NOMO-1 treated with dmso at 0.1 percent for 144 hours (cell line): ENCODE data around the gene RNPEPL1.

Experiments
- DNase-seq: peaks from one replicate; lab custom pipeline; 2025; ENCODE audit not compliant: unreplicated experiment; lab: John Stamatoyannopoulos, UW

Gene RNPEPL1

DNA sequence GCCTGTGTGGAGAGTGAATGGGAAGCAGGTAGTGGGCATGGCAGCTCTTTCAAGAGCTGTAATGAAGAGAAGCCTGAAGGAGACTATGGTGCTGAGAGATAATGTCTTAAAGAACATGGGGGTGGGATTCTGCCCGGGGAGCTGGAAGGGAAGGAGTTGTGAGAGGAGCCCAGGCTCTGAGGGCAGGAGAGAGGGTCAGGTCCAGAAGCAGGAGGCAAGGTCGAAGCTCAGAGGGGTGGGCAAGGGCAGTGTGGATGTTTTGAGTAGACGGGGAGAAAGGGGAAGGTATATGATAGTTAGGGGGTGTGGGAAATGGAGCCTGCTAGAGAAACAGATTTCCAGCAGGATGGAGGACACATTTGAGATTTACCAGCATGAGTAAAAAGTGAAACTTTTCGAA is 20.4 kb downstream of the RNPEPL1 start:
- DNase-seq = no peak

DNA sequence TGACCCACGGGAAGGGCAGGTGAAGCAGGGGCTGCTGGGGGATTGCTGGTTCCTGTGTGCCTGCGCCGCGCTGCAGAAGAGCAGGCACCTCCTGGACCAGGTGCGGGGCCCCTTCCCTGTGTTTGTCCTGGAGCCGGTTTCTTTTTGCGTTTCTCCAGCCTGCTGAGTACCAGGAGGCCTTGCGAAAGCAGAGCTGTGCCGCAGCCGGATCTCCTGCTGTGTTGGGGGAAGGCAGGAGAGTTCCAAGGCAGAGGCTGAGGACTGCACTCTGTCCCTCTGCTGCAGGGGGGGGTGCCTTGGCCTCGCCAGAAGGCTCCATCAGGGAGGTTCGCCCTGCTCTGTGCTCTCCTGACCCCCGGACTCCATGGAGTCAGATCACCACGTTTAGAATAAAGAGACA is 21.1 kb downstream of the RNPEPL1 start:
- DNase-seq = no peak

DNA sequence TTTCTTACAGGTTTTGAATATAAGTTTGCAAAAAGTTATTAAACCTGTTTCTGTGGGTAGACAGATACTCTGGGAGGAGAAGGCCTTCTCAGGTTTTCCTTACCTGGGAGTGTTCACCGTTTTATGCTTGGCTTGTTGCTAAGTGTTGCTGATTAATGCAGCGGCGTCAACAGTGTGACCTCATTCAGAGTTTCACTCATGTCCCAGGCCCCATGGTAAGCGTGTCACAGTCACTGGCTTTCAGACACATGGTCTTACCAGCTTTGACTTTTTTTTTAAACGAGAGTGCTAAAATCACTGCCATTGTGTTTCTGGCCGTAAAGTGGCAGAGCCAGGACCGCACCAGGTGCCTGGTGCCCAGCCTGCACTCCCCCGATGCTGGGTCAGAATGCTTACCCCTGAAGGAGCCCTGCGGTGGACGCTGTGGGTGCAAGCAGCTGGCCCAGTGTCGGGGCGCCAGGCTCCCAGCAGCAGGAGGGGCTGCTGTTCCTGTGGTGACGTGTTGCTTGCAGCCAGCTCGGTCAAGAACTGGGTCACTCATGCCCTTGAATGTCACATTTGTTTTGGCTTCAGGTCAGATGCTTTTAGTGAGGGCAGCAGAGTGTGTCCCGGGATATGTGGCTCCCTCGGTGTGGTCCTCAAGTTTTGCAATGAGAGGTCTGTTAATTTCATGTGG is 21.7 kb downstream of the RNPEPL1 start:
- DNase-seq = no peak

DNA sequence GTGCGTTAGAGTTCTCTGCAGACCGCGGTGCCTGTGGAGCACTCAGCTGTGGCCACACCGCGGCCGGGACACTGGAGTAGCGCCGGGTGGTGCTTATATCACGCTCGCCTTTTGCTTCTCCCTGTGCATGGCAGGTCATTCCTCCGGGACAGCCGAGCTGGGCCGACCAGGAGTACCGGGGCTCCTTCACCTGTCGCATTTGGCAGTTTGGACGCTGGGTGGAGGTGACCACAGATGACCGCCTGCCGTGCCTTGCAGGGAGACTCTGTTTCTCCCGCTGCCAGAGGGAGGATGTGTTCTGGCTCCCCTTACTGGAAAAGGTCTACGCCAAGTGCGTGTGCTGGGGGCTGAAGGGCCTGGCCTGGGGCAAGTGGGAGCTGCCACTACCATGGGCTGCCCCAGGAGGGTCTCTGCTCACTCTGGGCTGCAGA is 22.4 kb downstream of the RNPEPL1 start:
- no peak for DNase-seq

DNA sequence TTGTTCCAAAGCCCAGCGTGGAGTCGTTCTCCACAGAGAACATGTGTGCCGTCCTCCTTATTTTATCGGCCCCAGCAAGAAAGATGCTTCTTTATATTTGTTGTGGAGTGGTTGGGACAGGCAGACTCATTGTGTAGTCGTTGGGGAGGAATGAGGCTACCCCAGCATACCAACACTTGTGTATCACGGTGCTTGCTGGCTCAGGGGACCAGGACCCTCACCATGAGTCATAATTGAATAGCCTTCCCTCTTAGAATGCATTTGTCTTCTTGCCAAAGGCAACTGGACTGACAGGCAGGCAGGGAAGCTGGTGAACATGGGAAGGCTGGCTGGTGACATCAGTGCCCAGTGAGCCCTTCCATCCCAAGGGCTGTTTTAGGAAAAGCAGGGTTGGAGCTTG is 22.9 kb downstream of the RNPEPL1 start:
- no peak for DNase-seq

DNA sequence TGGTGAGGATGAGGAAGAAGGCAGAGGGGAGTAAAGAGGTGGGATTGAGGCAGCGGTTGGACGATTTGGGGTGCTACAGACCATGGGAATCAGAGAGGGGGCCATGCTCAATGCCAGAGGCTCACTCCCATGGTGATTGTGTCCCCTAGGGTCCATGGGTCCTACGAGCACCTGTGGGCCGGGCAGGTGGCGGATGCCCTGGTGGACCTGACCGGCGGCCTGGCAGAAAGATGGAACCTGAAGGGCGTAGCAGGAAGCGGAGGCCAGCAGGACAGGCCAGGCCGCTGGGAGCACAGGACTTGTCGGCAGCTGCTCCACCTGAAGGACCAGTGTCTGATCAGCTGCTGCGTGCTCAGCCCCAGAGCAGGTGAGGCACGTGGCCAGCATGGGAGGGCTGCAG is 23.5 kb downstream of the RNPEPL1 start:
- no peak for DNase-seq

DNA sequence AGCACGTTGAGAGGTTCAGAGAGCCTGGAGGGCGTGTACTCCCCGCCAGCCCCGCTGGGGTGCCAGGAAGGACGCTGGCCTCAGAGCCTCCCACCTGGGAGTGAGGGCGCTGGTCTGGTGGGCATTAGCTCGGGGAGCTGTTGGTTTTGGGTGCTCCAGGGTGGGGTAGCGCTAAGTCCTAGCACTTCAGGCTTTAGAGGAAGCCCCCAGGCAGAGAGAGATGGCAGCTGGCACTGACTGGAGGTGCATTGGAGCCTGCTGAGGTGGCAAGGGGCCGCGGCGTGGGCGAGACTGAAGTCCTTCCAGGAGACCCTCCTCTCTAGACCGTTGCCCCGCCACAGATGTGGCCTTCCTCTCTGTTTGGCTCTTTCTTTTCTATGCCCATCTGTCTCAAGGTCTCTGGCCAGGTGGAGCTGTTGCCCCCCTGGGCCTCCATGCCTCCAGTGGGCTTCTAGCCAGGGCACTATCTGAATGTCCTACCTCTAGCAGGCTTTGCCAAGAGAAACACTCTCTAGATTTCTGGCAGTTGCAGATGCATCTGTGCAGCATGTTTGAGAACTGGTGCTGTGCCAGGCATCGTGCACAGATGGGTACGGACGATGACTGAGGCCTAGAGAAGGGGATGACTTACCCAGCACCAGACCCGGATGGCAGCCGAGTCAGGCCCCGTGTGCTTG is 24.9 kb downstream of the RNPEPL1 start:
- no peak for DNase-seq

DNA sequence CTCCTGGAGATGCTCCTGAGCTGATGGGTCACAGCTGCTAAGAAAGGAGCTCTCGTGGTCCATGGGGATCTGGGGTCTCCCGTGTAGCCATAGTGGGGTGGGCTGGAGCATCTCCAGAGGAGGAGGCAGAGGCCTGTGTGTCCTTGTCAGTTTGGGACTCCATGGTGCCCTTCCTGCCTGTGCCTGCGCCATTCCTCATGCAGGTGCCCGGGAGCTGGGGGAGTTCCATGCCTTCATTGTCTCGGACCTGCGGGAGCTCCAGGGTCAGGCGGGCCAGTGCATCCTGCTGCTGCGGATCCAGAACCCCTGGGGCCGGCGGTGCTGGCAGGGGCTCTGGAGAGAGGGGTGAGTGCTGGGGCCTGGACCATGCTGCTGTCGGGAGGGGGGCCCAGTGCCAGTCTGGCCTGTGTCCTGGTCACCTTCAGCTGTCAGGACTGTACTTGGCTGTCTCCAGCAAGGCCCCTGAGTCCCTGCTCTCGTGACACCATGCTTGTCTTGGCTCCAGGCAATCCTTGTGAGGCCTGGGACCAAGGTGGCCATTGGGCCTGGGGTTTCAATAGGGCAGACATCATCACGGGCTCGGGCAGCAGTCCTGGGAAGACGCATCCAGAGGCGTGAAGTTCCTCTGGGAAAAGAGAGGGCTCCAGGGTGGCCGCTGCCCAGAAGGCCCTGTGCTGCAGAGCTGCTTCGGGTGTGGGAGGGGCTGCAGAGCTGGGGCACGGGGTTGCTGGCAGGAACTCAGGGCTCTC is 25.6 kb downstream of the RNPEPL1 start:
- DNase-seq = no peak

DNA sequence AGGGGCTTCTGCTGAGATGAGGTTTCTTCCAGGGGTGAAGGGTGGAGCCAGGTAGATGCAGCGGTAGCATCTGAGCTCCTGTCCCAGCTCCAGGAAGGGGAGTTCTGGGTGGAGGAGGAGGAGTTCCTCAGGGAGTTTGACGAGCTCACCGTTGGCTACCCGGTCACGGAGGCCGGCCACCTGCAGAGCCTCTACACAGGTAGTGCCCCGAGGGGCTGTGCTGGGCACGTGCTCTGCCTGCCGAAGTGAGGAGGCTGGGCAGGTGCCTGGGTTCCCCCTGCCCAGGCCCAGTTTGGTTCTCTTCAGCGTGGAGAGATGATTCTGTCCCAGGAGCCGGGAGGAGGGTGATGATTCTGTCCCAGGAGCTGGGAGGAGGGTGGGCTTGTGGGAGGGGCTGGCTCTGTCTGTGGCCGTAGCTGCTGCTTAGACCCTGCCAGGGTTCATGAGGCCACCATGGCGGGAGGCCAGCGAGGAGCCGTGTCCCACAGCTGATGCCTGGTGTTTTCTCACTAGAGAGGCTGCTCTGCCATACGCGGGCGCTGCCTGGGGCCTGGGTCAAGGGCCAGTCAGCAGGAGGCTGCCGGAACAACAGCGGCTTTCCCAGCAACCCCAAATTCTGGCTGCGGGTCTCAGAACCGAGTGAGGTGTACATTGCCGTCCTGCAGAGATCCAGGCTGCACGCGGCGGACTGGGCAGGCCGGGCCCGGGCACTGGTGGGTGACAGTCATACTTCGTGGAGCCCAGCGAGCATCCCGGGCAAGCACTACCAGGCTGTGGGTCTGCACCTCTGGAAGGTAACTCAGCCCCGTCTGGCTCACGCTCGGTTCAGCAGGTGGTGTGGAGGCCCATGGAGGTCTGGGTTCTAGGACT is 26.5 kb downstream of the RNPEPL1 start:
- no peak for DNase-seq

DNA sequence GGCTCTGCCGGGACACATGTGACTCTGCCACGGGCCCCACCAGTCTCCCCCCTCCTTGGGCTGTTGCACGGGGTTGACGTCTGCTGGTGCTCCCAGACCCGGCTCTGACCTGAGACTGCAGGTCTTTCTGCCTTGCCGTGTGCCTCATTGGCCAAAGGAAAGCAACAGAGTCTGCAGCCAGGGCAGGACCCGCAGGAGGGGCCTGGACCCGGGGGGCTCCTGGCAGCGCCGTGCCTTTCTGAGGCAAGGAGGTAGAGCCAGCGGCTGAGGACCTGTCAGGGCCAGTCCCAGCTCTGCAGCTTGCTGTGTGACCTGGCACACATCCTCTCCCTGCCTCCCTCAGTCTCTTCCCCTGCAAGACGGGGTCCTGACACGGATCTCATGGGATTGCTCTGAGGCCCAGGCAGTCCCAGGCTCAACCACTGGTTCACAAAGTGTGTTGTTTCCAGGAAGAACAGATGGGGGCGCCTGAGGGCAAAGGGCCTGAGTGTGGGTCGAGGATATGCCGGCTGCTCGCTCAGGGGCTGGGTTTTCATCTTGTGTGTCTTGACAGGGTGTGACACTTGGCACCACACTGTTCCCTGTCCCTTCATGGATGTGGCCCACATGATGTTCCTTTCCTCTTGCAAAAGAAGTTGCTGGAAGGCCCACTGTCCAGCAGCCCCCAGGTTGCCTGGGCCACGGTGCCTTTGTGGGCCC is 27.2 kb downstream of the RNPEPL1 start:
- no peak for DNase-seq

DNA sequence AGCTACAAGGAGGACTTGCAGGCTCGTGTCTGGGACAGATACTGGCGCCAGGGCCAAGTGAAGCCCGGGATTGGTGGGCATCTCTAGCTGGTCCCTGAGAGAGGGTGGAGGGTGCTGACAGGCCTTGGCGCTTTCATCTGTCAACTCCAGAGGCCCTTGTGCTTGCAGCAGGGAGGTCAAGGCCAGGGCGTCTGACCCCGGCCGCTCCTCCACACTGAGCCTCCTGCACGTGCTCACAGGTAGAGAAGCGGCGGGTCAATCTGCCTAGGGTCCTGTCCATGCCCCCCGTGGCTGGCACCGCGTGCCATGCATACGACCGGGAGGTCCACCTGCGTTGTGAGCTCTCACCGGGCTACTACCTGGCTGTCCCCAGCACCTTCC is 27.8 kb downstream of the RNPEPL1 start:
- no peak for DNase-seq

DNA sequence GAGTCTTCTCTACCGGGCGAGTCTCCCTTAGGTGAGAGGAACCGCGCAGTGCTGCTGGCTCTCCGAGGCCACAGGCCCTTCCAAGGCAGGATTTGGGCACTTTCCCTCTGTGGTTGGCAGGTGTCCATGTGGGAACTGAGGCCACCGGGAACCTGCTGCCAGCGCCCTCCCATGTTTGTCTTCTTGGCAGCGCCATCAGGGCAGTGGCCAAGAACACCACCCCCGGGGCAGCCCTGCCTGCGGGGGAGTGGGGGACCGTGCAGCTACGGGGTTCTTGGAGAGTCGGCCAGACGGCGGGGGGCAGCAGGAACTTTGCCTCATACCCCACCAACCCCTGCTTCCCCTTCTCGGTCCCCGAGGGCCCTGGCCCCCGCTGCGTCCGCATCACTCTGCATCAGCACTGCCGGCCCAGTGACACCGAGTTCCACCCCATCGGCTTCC is 28.2 kb downstream of the RNPEPL1 start:
- no peak for DNase-seq

DNA sequence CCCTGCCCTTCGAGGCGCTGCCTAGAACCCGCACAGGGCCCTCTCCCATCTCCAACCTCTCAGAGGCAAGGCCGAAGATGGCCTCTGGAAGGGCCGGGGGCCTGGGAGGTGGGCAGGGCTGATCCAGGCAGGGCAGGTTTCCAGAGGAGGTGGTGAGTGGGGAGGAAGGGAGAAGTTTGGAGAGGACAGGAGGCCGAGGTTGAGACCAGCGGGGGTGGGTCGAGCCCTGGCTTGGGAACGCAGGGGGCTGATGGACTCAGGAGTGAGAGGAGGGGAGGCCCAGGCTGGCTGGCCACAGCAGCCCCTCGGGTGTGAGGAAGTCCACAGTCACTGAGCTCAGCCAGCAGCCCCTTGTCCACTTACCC is 28.8 kb downstream of the RNPEPL1 start:
- no peak for DNase-seq

DNA sequence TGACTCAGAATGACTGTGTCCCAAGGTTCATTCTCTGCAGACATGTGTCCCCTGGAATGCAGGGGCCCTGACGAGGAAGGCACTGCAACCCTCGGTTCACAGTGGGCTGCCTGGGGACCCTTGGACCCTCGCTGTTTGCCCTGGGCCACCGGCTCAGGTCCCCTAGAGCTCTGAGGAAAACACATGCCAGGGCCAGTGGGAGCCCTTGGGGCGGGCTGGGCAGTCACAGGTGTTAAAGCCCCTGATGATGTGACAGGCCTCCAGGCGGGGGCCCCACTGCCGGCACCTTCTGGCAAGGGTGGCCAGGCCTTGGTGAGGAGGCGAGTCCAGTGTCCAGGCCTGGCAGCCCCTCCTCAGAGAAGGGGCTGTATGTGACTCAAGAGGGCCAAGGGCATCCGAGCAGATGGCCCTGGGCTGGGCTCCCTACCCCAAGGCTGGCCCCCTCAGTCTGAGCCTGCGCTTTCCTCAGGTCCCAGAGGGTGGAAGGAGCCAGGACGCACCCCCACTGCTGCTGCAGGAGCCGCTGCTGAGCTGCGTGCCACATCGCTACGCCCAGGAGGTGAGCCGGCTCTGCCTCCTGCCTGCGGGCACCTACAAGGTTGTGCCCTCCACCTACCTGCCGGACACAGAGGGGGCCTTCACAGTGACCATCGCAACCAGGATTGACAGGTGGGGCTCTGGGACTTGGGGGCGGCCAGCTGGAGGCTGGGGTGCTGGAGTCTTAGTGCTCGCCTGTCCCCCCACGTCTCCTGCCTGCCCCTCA is 29.3 kb downstream of the RNPEPL1 start:
- DNase-seq = no peak

DNA sequence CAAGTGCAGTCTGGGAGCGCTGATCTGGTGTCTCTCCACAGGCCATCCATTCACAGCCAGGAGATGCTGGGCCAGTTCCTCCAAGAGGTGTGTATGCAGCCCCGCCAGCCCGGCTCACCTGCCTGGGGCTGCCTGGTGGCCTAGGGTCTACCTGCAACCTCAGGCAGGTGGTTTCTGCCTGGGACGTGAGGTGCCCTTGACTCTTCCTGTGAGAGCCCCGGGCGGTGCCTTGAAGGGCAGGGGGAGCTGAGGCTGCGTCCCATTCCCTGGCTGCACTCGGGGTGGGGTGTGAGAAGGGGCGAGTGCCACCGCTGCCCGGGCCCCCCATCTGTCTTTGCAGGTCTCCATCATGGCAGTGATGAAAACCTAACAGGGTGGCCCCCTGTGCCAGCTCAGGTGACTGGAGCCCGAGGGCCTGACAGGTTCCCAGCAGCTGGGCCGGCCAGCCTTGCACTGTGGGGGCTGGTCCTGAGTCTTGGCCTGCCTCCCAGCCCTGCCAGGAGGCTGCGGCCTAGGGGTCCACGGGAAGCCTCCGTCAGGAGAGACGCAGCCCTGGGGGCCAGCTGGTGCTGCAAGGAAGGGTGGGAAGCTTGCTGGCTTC is 30.1 kb downstream of the RNPEPL1 start:
- DNase-seq = no peak

DNA sequence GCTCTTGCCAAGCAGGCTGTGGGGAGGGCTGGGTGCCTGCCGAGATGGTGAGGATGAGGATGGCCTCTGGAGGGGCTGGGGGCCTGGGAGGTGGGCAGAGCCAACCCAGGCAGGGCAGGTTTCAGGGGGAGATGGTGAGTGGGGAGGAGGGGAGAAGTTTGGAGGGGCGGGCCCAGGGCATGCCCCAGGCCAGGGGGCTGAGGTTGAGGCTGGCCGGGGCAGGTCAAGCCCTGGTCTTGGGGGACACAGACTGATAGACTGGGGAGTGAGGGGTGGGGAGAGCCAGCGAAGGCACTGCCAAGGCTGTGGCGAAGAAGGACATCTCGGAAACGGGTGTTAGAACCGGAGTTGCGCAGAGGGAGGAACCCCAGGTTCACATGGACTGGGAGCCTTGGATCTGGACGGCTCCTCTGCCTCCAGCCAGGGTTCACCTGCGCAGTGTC is 30.9 kb downstream of the RNPEPL1 start:
- no peak for DNase-seq

DNA sequence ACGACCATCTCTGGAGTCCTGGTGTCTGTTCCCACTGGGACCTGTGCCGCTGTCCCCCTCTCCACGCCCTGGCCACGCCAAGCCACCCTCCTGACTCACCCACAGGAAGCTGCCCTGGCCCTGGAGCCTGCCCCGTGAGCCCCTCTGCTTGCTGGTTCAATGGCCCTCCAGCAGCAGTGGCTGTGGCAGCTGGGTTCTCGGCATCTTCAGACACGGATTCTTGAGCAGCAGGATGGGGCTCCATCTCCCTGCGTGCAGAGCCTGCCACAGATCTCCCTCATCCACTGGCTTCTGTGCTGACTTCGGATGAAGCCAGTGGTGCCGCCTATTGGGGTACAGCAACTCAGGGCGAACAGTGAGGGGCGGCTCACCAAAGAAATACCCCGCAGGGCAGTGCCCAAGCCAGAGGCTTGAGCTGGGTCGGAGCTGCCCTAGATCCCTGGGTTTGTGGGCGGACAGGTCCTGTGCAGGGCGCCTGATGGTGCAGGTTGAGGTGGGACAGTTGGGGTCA is 32.2 kb downstream of the RNPEPL1 start:
- no peak for DNase-seq

DNA sequence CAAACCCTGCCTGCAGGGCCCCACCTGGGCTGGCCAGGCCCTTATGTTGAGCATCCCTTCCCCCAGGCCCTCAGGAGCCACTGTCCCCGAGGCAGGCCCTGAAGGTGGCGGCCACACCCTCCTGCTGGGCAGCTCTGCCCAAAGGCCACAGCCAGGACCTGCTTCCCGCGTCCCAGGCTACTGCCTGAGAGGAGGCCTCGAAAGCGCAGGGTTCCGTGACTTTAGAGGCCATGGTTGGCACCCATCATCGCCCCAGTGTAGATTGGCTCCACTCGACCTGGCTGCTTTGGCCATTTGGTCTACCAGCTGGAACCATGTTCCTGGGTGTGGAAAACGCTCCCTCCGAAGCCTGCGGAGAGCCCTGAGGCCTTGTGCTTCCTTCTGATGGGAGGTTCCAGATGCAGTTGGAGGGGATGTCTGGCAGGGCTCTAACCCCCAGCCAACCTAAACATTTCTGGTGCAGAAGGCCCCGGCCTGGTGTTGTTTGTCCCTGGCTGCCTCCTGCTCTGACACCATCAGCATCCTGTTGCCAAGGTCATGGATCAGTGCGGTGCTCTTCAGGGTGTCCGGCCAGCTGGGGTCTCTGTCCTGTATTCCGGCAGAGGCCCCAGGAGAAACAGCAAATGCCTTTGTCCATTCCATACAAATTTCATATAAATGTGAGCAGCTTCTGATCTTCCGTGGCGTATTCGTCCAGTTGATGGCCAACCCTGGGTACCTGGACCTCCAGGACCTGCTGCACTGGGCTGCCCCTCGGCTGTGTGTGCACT is 33.0 kb downstream of the RNPEPL1 start:
- DNase-seq = no peak

DNA sequence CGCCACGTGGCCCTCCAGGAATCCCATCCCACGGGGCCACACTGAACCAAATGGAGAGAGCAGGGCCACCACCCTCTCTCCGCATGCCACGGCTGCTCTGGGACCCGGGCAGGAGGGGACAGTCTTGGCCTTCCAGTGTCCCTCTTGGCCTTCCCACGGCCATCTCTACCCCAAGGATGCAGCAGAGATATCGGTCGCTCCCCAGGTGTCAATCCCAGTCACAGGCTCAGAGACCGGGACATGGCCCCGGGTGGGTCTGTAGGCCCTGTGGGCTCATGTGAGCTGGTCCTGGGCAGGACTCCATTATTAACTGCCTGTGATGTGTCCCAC is 33.5 kb downstream of the RNPEPL1 start:
- no peak for DNase-seq
